PC-9 (cell line): Measurements from ENCODE around the gene HCN4. TPM values are rescaled to one million over a fixed set of nuclear protein-coding genes. Genes with fewer than 3 reads are reported as not detected.

ENCODE experiments used
- BruUV-seq: library from RNA; stranded (reverse); fragments of 400-500 nt; replicated peaks from 2 replicates; lab custom pipeline; 2021; lab: Mats Ljungman, UMichigan
- CTCF ChIA-PET: fragments of 300-600 bp; sonication (Branson Sonifier 250); formaldehyde crosslinking; loops from one replicate; lab custom pipeline; 2022; ENCODE audit warnings: antibody characterized with exemption; lab: Charles Lee
- POLR2A ChIA-PET: fragments of 300-600 bp; sonication (Branson Sonifier 250); formaldehyde crosslinking; loops from one replicate; lab custom pipeline; 2022; ENCODE audit warnings: antibody characterized with exemption; ENCODE audit not compliant: unreplicated experiment; lab: Charles Lee
- DNase-seq, 2 experiments: peaks; one replicate each; pipeline versions ENCODE4 v3.0.0 to v3.0.0-alpha.2; 2015 to 2022; ENCODE audit warnings: mixed read lengths in 1 of 2
- H2AFZ ChIP-seq: fragments of 200-600 bp; sonication (generic); 2 replicates; pipeline ENCODE4 v1.8.1; 2017; ENCODE audit warnings: antibody characterized with exemption
- H3F3A ChIP-seq: fragments of 200-600 bp; sonication (generic); 2 replicates; pipeline ENCODE4 v1.8.1; 2017; ENCODE audit warnings: antibody characterized with exemption, mild to moderate bottlenecking, low read depth; ENCODE audit not compliant: insufficient read depth
- H3K27ac ChIP-seq: fragments of 200-600 bp; sonication (generic); 2 replicates; pipeline ENCODE4 v1.6.1; 2016; ENCODE audit warnings: mixed run types
- H3K27me3 ChIP-seq: fragments of 200-600 bp; sonication (generic); 2 replicates; pipeline ENCODE4 v1.6.1; 2016; ENCODE audit warnings: low read depth, mixed run types; ENCODE audit not compliant: insufficient read depth
- H3K36me3 ChIP-seq: fragments of 200-600 bp; sonication (generic); 2 replicates; pipeline ENCODE4 v1.6.1; 2016; ENCODE audit warnings: low read depth, mixed run types
- H3K4me1 ChIP-seq: fragments of 200-600 bp; sonication (generic); replicated peaks from 2 replicates; pipeline ENCODE4 v1.6.1; 2016; ENCODE audit warnings: mixed run types; ENCODE audit not compliant: insufficient read depth
- H3K4me2 ChIP-seq: fragments of 200-600 bp; sonication (generic); 2 replicates; pipeline ENCODE4 v1.6.1; 2017; ENCODE audit warnings: mixed run types
- H3K4me3 ChIP-seq: fragments of 200-600 bp; sonication (generic); 2 replicates; pipeline ENCODE4 v1.6.1; 2016; ENCODE audit warnings: mixed run types
- H3K79me2 ChIP-seq: fragments of 200-600 bp; sonication (generic); 2 replicates; pipeline ENCODE4 v1.6.1; 2017; ENCODE audit warnings: low read depth, mixed run types
- H3K9me2 ChIP-seq: fragments of 200-600 bp; sonication (generic); 2 replicates; pipeline ENCODE4 v1.8.1; 2017; ENCODE audit warnings: mild to moderate bottlenecking; ENCODE audit not compliant: insufficient read depth
- H3K9me3 ChIP-seq: fragments of 200-600 bp; sonication (generic); 2 replicates; pipeline ENCODE4 v1.8.1; 2016; ENCODE audit warnings: low read depth; ENCODE audit not compliant: insufficient read depth
- H4K20me1 ChIP-seq: fragments of 200-600 bp; sonication (generic); 2 replicates; pipeline ENCODE4 v1.8.1; 2017; ENCODE audit not compliant: insufficient read depth
- CTCF ChIP-seq: fragments of 200-600 bp; sonication (generic); conservative IDR thresholded peaks from 2 replicates; pipeline ENCODE4 v1.6.1; 2017; ENCODE audit warnings: mixed run types, antibody characterized with exemption, mild to moderate bottlenecking, moderate library complexity
- EZH2 ChIP-seq: fragments of 200-600 bp; sonication (generic); IDR thresholded peaks from 2 replicates; pipeline ENCODE4 v1.8.0; 2017; ENCODE audit warnings: antibody characterized with exemption, low read depth
- intact Hi-C: fragments of 100-400 bp; cut with micrococcal nuclease; formaldehyde crosslinking; loops from one replicate; pipeline ENCODE4 v1.10.0; 2022; ENCODE audit not compliant: unreplicated experiment
- total RNA-seq: library from RNA; stranded (reverse); gene quantifications from 2 replicates; pipeline ENCODE4 v1.2.3, GENCODE V29; 2021

Gene HCN4
- total RNA-seq, 1 experiment from 2014 or later = not detected

GRCh38 chr15:73359651-73360050 lies 9.1 kb downstream of the HCN4 start:
- H4K20me1 ChIP-seq = no peaks in the 10 kb centered on the region
- intact Hi-C loops = no loop called here
- H3K4me2 ChIP-seq = no peak overlapping the region
- H3F3A ChIP-seq = no peaks in the 10 kb centered on the region
- ChIA-PET CTCF (no interaction called here), POLR2A (no interaction called here)
- no TSS peak for BruUV-seq
- no peak for TF ChIP-seq CTCF
- TF ChIP-seq EZH2 = no peak
- H2AFZ ChIP-seq = no peak overlapping the region
- no peak overlapping the region for H3K27ac ChIP-seq
- no peaks in the 10 kb centered on the region for H3K9me2 ChIP-seq
- H3K4me3 ChIP-seq = no peak overlapping the region
- H3K36me3 ChIP-seq = no peaks in the 10 kb centered on the region
- H3K4me1 ChIP-seq = no peaks in the 10 kb centered on the region
- no peak for DNase-seq
- no peaks in the 10 kb centered on the region for H3K79me2 ChIP-seq
- peaks cover 84% of the 10 kb centered on the region for H3K27me3 ChIP-seq
- no peaks in the 10 kb centered on the region for H3K9me3 ChIP-seq

GRCh38 chr15:73357999-73358665 lies 10.6 kb downstream of the HCN4 start:
- TF ChIP-seq CTCF (no peak), EZH2 (no peak)
- Histone ChIP-seq H3K36me3 (no peaks in the 10 kb centered on the region), H3K9me3 (no peaks in the 10 kb centered on the region), H3K4me1 (no peaks in the 10 kb centered on the region), H3K79me2 (no peaks in the 10 kb centered on the region), H2AFZ (no peak overlapping the region), H3F3A (no peaks in the 10 kb centered on the region), H3K27me3 (peaks cover 87% of the 10 kb centered on the region), H3K4me2 (no peak overlapping the region), H3K9me2 (no peaks in the 10 kb centered on the region), H3K4me3 (no peak overlapping the region), H3K27ac (no peak overlapping the region), H4K20me1 (no peaks in the 10 kb centered on the region)
- CTCF ChIA-PET = no interaction called here
- DNase-seq = no peak
- POLR2A ChIA-PET = no interaction called here
- no TSS peak for BruUV-seq
- intact Hi-C loops = no loop called here

DNA sequence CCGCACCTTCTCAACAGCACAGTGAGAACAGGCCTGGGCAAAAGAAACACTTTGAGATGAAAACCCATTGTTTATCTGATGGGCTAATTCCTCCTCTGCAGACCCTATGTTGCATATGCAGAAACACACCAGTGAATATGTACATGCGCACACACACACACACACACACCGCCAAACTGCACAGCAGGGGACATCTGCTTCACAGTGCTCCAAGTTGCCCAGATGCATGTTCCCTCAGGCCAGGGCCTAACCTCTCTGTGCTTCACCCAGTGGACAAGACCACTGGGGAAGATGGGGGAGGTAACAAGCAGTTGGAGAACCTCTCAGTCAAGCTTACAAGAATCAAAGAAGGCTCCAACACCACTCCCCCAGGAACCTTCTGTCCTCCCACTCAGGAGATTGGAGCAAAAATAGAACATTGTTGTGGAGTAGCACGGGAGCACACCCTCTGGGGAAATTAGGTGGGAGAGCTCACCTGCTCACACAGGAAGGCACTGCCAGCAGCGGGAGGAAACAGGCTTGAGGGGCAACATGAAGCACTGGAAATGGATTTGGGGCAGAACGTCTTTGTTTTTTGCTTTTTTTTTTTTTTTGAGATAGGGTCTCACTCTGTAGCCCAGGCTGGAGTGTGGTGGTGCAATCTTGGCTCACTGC lies 13.0 kb downstream of the HCN4 start:
- Histone ChIP-seq H3K36me3 (no peaks in the 10 kb centered on the region), H3K4me2 (no peak overlapping the region), H2AFZ (no peak overlapping the region), H3K4me1 (no peaks in the 10 kb centered on the region), H4K20me1 (no peaks in the 10 kb centered on the region), H3K4me3 (no peak overlapping the region), H3F3A (no peaks in the 10 kb centered on the region), H3K27ac (no peak overlapping the region), H3K9me3 (no peaks in the 10 kb centered on the region), H3K27me3 (peaks cover 90% of the 10 kb centered on the region), H3K9me2 (no peaks in the 10 kb centered on the region), H3K79me2 (no peaks in the 10 kb centered on the region)
- intact Hi-C loops = no loop called here
- CTCF ChIA-PET = no interaction called here
- no peak for TF ChIP-seq CTCF
- no peak for TF ChIP-seq EZH2
- no peak for DNase-seq
- POLR2A ChIA-PET = no interaction called here
- BruUV-seq = no TSS peak
